ENCODE results near the gene IQCN.

The IQCN gene

DNA sequence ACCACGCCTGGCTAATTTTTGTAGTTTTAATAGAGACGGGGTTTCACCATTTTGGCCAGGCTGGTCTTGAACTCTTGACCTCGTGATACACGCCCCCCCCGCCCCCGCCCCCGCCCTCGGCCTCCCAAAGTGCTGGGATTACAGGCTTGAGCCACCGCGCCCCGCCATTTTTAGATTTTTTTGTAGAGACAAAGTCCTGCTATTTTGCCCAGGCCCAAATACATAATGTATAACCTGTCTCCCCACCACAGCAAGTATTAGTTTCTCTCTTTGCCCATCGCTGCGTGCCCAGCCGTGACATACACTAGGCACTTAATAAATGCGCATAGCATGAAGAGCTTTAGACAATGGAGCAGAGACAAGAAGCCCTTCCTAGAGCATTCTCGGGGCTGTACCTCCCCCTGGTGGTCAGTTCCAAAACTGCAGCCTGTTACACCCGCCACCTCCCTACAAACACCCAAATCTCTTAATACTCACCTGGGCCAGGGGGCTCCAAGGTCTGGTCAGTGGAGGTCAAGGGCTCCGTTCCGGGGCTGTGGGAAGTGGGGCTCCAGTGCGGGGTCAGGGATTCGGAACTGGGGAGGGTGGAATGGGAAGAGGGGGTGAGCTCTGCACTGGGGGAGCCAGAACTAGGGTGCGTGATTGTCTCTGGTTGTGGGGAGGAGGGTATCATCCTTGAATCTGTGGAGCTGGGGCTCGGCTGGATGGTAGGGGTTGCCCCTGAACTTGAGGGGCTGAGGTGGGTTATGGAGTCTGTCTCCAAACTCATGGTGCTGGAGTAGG is 22.5 kb downstream of the IQCN start:
- no peak overlapping the region for H3K4me3 ChIP-seq (replicated peaks; ENCODE audit: low read depth, low read length)

DNA sequence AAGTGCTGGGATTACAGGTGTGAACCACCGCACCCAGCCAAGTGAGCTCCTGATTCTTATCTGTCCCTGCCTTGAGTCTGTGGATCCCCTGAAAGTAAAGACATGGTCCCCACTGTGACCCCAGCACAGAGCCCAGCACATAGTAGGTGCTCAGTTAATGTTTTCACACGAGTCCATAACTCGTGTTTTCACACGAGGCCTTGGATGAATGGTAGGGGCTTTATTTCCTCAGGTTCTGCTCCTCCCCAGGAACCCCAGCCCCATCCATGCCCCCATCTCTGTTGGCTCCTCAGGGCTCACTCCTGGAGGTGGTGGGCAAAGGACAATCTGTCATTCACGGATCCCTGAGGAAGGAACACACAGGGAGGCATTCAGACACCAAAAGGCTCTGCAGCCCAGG is 24.4 kb downstream of the IQCN start:
- Histone ChIP-seq H3K4me3 (replicated peaks; ENCODE audit: low read depth, low read length) (no peak overlapping the region), H3K27me3 (replicated peaks; ENCODE audit: control insufficient read depth, insufficient read depth, low read length) (no peaks in the 10 kb centered on the region; the same call in 1 of the 2 replicates), H3K36me3 (ENCODE audit: control insufficient read depth, insufficient read depth, low read length) (no peaks in the 10 kb centered on the region)
- DNase-seq (ENCODE audit: extremely low read depth, insufficient read length) = no peak
- TF ChIP-seq, protein P1, sequence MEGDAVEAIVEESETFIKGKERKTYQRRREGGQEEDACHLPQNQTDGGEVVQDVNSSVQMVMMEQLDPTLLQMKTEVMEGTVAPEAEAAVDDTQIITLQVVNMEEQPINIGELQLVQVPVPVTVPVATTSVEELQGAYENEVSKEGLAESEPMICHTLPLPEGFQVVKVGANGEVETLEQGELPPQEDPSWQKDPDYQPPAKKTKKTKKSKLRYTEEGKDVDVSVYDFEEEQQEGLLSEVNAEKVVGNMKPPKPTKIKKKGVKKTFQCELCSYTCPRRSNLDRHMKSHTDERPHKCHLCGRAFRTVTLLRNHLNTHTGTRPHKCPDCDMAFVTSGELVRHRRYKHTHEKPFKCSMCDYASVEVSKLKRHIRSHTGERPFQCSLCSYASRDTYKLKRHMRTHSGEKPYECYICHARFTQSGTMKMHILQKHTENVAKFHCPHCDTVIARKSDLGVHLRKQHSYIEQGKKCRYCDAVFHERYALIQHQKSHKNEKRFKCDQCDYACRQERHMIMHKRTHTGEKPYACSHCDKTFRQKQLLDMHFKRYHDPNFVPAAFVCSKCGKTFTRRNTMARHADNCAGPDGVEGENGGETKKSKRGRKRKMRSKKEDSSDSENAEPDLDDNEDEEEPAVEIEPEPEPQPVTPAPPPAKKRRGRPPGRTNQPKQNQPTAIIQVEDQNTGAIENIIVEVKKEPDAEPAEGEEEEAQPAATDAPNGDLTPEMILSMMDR (IDR thresholded peaks at IDR 0.05; ENCODE audit: insufficient read depth, low read length, poor library complexity, severe bottlenecking) = no peak

More for the DNA sequence above, 22.5 kb downstream of the IQCN start:
- no peaks in the 10 kb centered on the region; the same call in 1 of the 2 replicates for H3K27me3 ChIP-seq (replicated peaks; ENCODE audit: control insufficient read depth, insufficient read depth, low read length)
- peak; percentile 50 for DNase-seq (ENCODE audit: extremely low read depth, insufficient read length)
- TF ChIP-seq, protein P1 (IDR thresholded peaks at IDR 0.05; ENCODE audit: insufficient read depth, low read length, poor library complexity, severe bottlenecking) = peak; percentile 92
- H3K36me3 ChIP-seq (ENCODE audit: control insufficient read depth, insufficient read depth, low read length) = no peaks in the 10 kb centered on the region

DNA sequence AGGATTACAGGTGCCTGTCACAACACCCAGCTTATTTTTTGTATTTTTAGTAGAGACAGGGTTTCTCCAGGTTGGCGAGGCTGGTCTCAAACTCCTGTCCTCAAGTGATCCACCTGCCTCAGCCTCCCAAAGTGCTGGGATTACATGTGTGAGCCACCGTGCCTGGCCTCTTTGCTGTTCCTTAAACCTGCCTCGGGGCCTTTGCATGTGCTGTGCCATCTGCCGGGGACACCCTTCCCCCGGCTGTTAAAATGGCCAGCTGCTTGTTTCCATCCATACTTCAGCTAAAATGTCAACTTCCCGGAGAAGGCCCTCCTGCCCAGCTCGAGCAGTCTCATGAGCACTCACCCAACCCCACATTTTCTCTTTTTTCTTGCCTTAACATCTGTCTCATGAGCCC is 29.0 kb downstream of the IQCN start:
- no peak for DNase-seq (ENCODE audit: extremely low read depth, insufficient read length)
- Histone ChIP-seq H3K4me3 (replicated peaks; ENCODE audit: low read depth, low read length) (no peak overlapping the region), H3K27me3 (replicated peaks; ENCODE audit: control insufficient read depth, insufficient read depth, low read length) (no peaks in the 10 kb centered on the region; the same call in 1 of the 2 replicates), H3K36me3 (ENCODE audit: control insufficient read depth, insufficient read depth, low read length) (no peaks in the 10 kb centered on the region)
- TF ChIP-seq, protein P1 (IDR thresholded peaks at IDR 0.05; ENCODE audit: insufficient read depth, low read length, poor library complexity, severe bottlenecking) = no peak

DNA sequence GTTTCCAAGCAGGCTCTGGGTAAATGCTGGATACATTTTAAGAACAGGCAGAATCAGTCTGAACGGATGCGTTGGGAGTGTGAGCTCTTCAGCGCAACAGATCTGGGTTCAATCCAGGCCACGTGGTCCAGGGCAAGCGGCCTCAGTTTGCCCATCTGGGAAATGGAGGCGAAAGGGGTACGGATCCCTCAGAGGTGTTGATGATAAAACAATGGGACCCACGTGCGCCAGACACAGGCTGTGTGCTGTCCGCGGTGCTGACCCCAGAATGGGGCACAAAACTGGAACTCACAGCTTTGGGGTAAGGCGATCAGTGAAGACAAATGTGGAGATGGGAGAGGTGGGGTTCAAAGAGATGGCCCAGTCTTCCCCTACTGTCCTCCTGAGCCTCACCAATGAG is 34.9 kb downstream of the IQCN start:
- Histone ChIP-seq H3K36me3 (ENCODE audit: control insufficient read depth, insufficient read depth, low read length) (no peaks in the 10 kb centered on the region), H3K4me3 (replicated peaks; ENCODE audit: low read depth, low read length) (no peak overlapping the region), H3K27me3 (replicated peaks; ENCODE audit: control insufficient read depth, insufficient read depth, low read length) (peaks cover 2% of the 10 kb centered on the region)
- TF ChIP-seq, protein P1 (IDR thresholded peaks at IDR 0.05; ENCODE audit: insufficient read depth, low read length, poor library complexity, severe bottlenecking) = no peak
- no peak for DNase-seq (ENCODE audit: extremely low read depth, insufficient read length)

DNA sequence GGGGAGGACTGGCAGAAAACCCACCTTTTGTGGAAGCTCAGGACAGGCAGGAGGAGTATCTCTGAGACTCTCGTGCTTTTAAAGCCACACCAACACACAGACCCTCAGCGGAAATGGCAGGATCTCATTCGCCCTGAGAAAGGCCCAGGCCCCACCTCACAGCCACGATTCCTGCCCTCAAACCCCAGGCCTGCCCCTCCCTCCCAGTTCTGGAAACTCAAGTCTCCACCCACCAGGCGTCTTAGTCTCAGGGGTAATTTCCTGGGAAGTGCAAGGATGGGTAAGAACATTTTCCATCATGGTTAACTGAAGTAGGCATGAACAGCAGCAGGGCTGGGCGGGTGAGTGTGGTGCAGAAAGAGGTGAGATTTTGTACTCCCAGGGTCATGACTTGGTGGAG is 40.1 kb downstream of the IQCN start:
- no peaks in the 10 kb centered on the region for H3K36me3 ChIP-seq (ENCODE audit: control insufficient read depth, insufficient read depth, low read length)
- TF ChIP-seq, protein P1 (IDR thresholded peaks at IDR 0.05; ENCODE audit: insufficient read depth, low read length, poor library complexity, severe bottlenecking) = no peak
- peaks cover 2% of the 10 kb centered on the region for H3K27me3 ChIP-seq (replicated peaks; ENCODE audit: control insufficient read depth, insufficient read depth, low read length)
- no peak for DNase-seq (ENCODE audit: extremely low read depth, insufficient read length)
- no peak overlapping the region for H3K4me3 ChIP-seq (replicated peaks; ENCODE audit: low read depth, low read length)
